ENCODE results near the gene PRR5L.

PRR5L gene

GRCh38 chr11:36447514-36447913 is 151.4 kb downstream of the PRR5L start:
- no peak for DNase-seq

- no peak for DNase-seq
These were observed 151.9 kb downstream of the PRR5L start for GRCh38 chr11:36447947-36448346.

- no peak for DNase-seq
These were observed 153.5 kb downstream of the PRR5L start for GRCh38 chr11:36449561-36450096.

- no peak for DNase-seq
These were observed 154.1 kb downstream of the PRR5L start for GRCh38 chr11:36450110-36450572.

GRCh38 chr11:36451045-36451444 is 155.0 kb downstream of the PRR5L start:
- no peak for DNase-seq

- no peak for DNase-seq
These were observed 155.6 kb downstream of the PRR5L start for GRCh38 chr11:36451681-36452080.

GRCh38 chr11:36452236-36452940 is 156.3 kb downstream of the PRR5L start:
- no peak for DNase-seq

GRCh38 chr11:36452961-36453360 is 156.9 kb downstream of the PRR5L start:
- no peak for DNase-seq

GRCh38 chr11:36453678-36454077 is 157.6 kb downstream of the PRR5L start:
- no peak for DNase-seq

GRCh38 chr11:36454551-36454940 is 158.5 kb downstream of the PRR5L start:
- no peak for DNase-seq

GRCh38 chr11:36454941-36455631 is 159.0 kb downstream of the PRR5L start:
- DNase-seq, result no peak

GRCh38 chr11:36455658-36456111 is 159.6 kb downstream of the PRR5L start:
- no peak for DNase-seq

GRCh38 chr11:36456156-36456555 is 160.1 kb downstream of the PRR5L start:
- no peak for DNase-seq

GRCh38 chr11:36458129-36458915 is 162.2 kb downstream of the PRR5L start:
- no peak for DNase-seq

- no peak for DNase-seq
These were observed 163.0 kb downstream of the PRR5L start for GRCh38 chr11:36459046-36459445.

- DNase-seq, result no peak
These were observed 164.1 kb downstream of the PRR5L start for GRCh38 chr11:36460220-36460619.

- DNase-seq, result no peak
These were observed 166.2 kb downstream of the PRR5L start for GRCh38 chr11:36462321-36462720.

- DNase-seq, result no peak
These were observed 167.7 kb downstream of the PRR5L start for GRCh38 chr11:36463781-36464180.

- DNase-seq, result no peak
These were observed 168.6 kb downstream of the PRR5L start for GRCh38 chr11:36464720-36465119.

- no peak for DNase-seq
These were observed 169.5 kb downstream of the PRR5L start for GRCh38 chr11:36465449-36466163.

- no peak for DNase-seq
These were observed 170.9 kb downstream of the PRR5L start for GRCh38 chr11:36467012-36467411.

GRCh38 chr11:36467916-36468315 is 171.8 kb downstream of the PRR5L start:
- no peak for DNase-seq

- no peak for DNase-seq
These were observed 173.0 kb downstream of the PRR5L start for GRCh38 chr11:36469063-36469462.

All from SW 1271 (cell line).